NCI-H1048 (cell line): ENCODE data around the gene ANKRD29.
"Not testable (repeated sequence)": the region's sequence is repeated elsewhere in the genome, so short reads cannot be mapped to it uniquely, and the experiment has no call there.

ENCODE experiments used
- DNase-seq: peaks from one replicate; lab custom pipeline; 2025; lab: John Stamatoyannopoulos, UW

The ANKRD29 gene

DNA sequence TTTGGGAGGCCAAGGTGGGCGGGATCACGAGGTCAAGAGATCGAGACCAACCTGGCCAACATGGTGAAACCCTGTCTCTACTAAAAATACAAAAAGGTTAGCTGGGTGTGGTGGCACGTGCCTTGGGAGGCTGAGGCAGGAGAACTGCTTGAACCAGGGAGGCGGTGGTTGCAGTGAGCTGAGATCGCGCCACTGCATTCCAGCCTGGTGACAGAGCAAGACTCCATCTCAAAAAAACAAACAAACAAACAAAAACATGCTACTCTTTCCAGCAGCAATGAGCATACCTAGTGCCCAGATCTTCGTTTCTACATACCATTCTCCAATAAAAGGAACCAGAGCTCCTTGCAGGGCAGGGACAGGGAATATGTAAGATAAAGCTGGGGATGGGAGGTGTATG, 105.2 kb downstream of the ANKRD29 start:
- not testable (repeated sequence) for DNase-seq

GRCh38 chr18:23556145-23556780, 106.4 kb downstream of the ANKRD29 start:
- DNase-seq, result no peak

GRCh38 chr18:23553887-23554286, 108.8 kb downstream of the ANKRD29 start:
- DNase-seq, result no peak

DNA sequence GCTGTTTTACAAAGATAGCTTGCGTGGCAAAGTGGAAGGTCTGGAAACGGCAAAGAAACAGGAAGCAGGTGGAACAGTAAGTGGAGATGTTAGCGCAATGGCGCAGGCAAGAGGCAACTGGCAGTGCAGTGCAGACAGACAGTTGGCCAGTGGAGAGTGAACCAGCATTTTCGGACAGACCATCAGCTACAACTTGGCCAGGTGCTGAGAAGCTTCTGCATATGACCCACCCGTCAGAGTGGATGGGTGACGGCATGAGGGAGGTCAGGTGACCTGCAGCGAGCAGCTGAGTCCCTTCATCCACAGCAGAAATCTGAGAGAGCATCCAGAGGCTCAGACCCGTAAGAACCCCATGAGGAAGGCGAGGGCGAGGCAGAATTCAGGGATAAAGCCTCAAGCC, 110.2 kb downstream of the ANKRD29 start:
- DNase-seq, result no peak

- DNase-seq, result no peak
Measured at GRCh38 chr18:23551978-23552377, 110.7 kb downstream of the ANKRD29 start.

GRCh38 chr18:23550898-23551297, 111.8 kb downstream of the ANKRD29 start:
- no peak for DNase-seq
